Mesenchymal stem cell (in vitro differentiated cells and primary cell): ENCODE results near the gene VWCE.

ENCODE experiments used
- DNase-seq: peaks from one replicate; pipeline ENCODE4 v3.0.0-alpha.2; 2013
- H2AFZ ChIP-seq: one replicate; pipeline ENCODE4 v1.6.1; 2013; ENCODE audit warnings: low read depth, mild to moderate bottlenecking, control low read depth, inconsistent platforms, low read length, moderate library complexity
- H2AK5ac ChIP-seq: 2 replicates; pipeline ENCODE4 v1.6.1; 2013; ENCODE audit warnings: low read length, moderate library complexity, mild to moderate bottlenecking, inconsistent platforms; ENCODE audit not compliant: severe bottlenecking
- H2BK120ac ChIP-seq: one replicate; pipeline ENCODE4 v1.6.1; 2013; ENCODE audit warnings: low read depth, mild to moderate bottlenecking, inconsistent platforms, low read length, moderate library complexity
- H2BK12ac ChIP-seq, 2 experiments: one replicate each; pipeline ENCODE4 v1.6.1; 2013; ENCODE audit warnings: inconsistent platforms in 2 of 2, low read length in 2 of 2, mild to moderate bottlenecking in 2 of 2, moderate library complexity in 2 of 2, control low read depth in 1 of 2
- H2BK15ac ChIP-seq: one replicate; pipeline ENCODE4 v1.6.1; 2013; ENCODE audit warnings: mild to moderate bottlenecking, low read depth, inconsistent platforms; ENCODE audit not compliant: poor library complexity, severe bottlenecking
- H2BK5ac ChIP-seq: 2 replicates; pipeline ENCODE4 v1.6.1; 2013; ENCODE audit warnings: low read depth, mild to moderate bottlenecking, low read length, control low read depth, inconsistent platforms; ENCODE audit not compliant: poor library complexity, severe bottlenecking
- H3K14ac ChIP-seq, 2 experiments: one replicate each; pipeline ENCODE4 v1.6.1; 2013; ENCODE audit warnings: inconsistent platforms in 2 of 2, low read length in 2 of 2, control low read depth in 1 of 2, mild to moderate bottlenecking in 1 of 2, moderate library complexity in 1 of 2
- H3K18ac ChIP-seq, 2 experiments: one replicate each; pipeline ENCODE4 v1.6.1; 2013; ENCODE audit warnings: inconsistent platforms in 2 of 2, low read length in 2 of 2, control low read depth in 1 of 2, low read depth in 1 of 2, mild to moderate bottlenecking in 1 of 2
- H3K23ac ChIP-seq, 2 experiments: one replicate each; pipeline ENCODE4 v1.6.1; 2013; ENCODE audit warnings: inconsistent platforms in 2 of 2, low read length in 2 of 2, mild to moderate bottlenecking in 2 of 2, moderate library complexity in 2 of 2, control low read depth in 1 of 2
- H3K27ac ChIP-seq: 2 replicates; pipeline ENCODE4 v1.5.1; 2013; ENCODE audit warnings: mild to moderate bottlenecking, moderate library complexity, low read length, control low read depth, inconsistent platforms; ENCODE audit not compliant: poor library complexity, severe bottlenecking
- H3K27me3 ChIP-seq, 2 experiments: 2 replicates each; pipeline versions ENCODE4 v1.6.1 to v1.7.0; 2013; ENCODE audit warnings: low read length in 2 of 2, mild to moderate bottlenecking in 2 of 2, moderate library complexity in 2 of 2, control low read depth in 1 of 2, inconsistent platforms in 1 of 2; ENCODE audit not compliant: control insufficient read depth in 1 of 2, insufficient read depth in 1 of 2
- H3K36me3 ChIP-seq, 2 experiments: 2 replicates each; pipeline versions ENCODE4 v1.6.1 to v1.7.0; 2013; ENCODE audit warnings: low read length in 2 of 2, control low read depth in 1 of 2, inconsistent platforms in 1 of 2, low read depth in 1 of 2, mild to moderate bottlenecking in 1 of 2; ENCODE audit not compliant: insufficient read depth in 2 of 2, control insufficient read depth in 1 of 2
- H3K4ac ChIP-seq, 2 experiments: one replicate each; pipeline ENCODE4 v1.6.1; 2013; ENCODE audit warnings: inconsistent platforms in 2 of 2, low read length in 2 of 2, mild to moderate bottlenecking in 2 of 2, moderate library complexity in 2 of 2, control low read depth in 1 of 2, low read depth in 1 of 2
- H3K4me1 ChIP-seq: 2 replicates; pipeline ENCODE4 v1.6.1; 2013; ENCODE audit warnings: low read depth, low read length, control low read depth; ENCODE audit not compliant: control insufficient read depth, insufficient read depth
- H3K4me2 ChIP-seq: 2 replicates; pipeline ENCODE4 v1.6.1; 2013; ENCODE audit warnings: low read length, mild to moderate bottlenecking, inconsistent platforms; ENCODE audit not compliant: poor library complexity, severe bottlenecking
- H3K4me3 ChIP-seq, 2 experiments: 2 replicates each; pipeline versions ENCODE4 v1.5.1 to v1.7.0; 2013; ENCODE audit warnings: low read length in 2 of 2, mild to moderate bottlenecking in 2 of 2, control low read depth in 1 of 2, low read depth in 1 of 2; ENCODE audit not compliant: insufficient read depth in 1 of 2
- H3K79me1 ChIP-seq: replicated peaks from 2 replicates; pipeline ENCODE4 v1.6.1; 2013; ENCODE audit warnings: mild to moderate bottlenecking, control low read depth, low read length, inconsistent platforms; ENCODE audit not compliant: poor library complexity, severe bottlenecking
- H3K9ac ChIP-seq: 2 replicates; pipeline ENCODE4 v1.7.0; 2013; ENCODE audit warnings: mild to moderate bottlenecking, low read length, moderate library complexity
- H3K9me3 ChIP-seq: 2 replicates; pipeline ENCODE4 v1.7.0; 2013; ENCODE audit warnings: mild to moderate bottlenecking, low read length; ENCODE audit not compliant: control insufficient read depth
- H4K8ac ChIP-seq: one replicate; pipeline ENCODE4 v1.6.1; 2013; ENCODE audit warnings: inconsistent platforms, mild to moderate bottlenecking, low read length, moderate library complexity
- H4K91ac ChIP-seq: one replicate; pipeline ENCODE4 v1.6.1; 2013; ENCODE audit warnings: mild to moderate bottlenecking, low read length, inconsistent platforms
- WGBS: methylation state at CpG from one replicate; pipeline ENCODE4 v1.1.7; 2013; ENCODE audit warnings: mixed read lengths; 5-methylcytosine and 5-hydroxymethylcytosine counted together

VWCE gene

DNA sequence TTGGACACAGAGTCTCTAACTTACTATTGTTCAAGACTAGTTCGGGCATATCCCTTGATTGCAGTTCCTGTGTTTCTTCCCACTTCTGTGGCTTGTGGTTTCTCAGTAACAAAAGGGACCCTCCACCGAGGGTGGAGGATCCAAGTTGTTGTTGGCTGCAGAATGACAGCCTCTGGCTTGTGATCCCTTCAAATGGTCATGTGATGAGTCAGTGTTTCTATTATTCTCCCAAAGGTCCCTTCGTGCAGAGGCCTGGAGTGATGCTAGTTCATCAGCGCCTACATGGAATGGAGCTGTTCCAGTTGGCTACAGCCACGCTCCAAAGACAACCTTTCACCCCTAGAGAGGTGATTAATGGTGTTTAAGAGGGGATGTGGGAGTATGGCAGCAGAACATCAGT is 2.6 kb upstream of the VWCE start:
- H2AFZ ChIP-seq: no peak overlapping the region
- peak; percentile 73 for DNase-seq
- H3K14ac ChIP-seq: no peak overlapping the region
- no peak overlapping the region for H3K4me2 ChIP-seq
- no peaks in the 10 kb centered on the region for H3K9me3 ChIP-seq
- peaks cover 0 to 6% of the 10 kb centered on the region in 2 experiments for H3K27me3 ChIP-seq
- H3K18ac ChIP-seq: no peak overlapping the region
- no peak overlapping the region for H2BK15ac ChIP-seq
- H2BK12ac ChIP-seq: no peak overlapping the region
- no peak overlapping the region for H4K91ac ChIP-seq
- WGBS: 48% methylated on average over 5 of the region's 5 CpGs
- no peak overlapping the region for H2AK5ac ChIP-seq
- no peak overlapping the region for H2BK120ac ChIP-seq
- peak overlapping the region; percentile 80 for H3K9ac ChIP-seq
- H3K79me1 ChIP-seq: peaks cover 8% of the 10 kb centered on the region
- no peak overlapping the region for H3K23ac ChIP-seq
- H3K36me3 ChIP-seq: peaks cover 42 to 45% of the 10 kb centered on the region in 2 experiments
- peak overlapping the region in 1 of 2 experiments; percentile 48 for H3K4me3 ChIP-seq
- no peak overlapping the region for H3K4ac ChIP-seq
- peak overlapping the region; percentile 83 for H3K27ac ChIP-seq
- no peak overlapping the region for H2BK5ac ChIP-seq
- H3K4me1 ChIP-seq: peaks cover 31% of the 10 kb centered on the region
- H4K8ac ChIP-seq: no peak overlapping the region

DNA sequence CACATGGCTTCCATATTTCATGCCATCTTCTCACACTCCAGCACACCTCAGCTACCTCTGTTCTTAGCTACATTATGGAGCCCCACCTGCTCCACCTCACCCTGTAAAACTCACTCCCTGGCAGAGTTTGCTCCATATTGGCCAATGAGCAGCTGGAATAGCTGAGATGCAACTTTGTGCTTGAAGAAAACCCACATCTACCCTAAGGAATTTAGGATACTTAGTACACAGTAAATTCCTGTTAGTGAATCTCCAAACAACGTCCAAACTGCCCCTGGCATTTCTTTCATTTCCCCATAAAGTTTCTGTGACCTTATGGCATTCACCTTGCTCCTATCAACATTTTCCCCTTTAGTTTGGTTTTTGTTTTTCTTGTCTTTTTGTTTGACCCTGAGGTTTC is 2.2 kb upstream of the VWCE start:
- Histone ChIP-seq H3K23ac (no peak overlapping the region), H2BK15ac (no peak overlapping the region), H3K4ac (peak overlapping the region in 1 of 2 experiments; percentile 59), H4K91ac (peak overlapping the region; percentile 40), H3K27ac (peak overlapping the region; percentile 83), H3K9ac (peak overlapping the region; percentile 80), H3K4me1 (peaks cover 31% of the 10 kb centered on the region), H2BK12ac (peak overlapping the region in 1 of 2 experiments; percentile 81), H3K4me2 (no peak overlapping the region), H3K36me3 (peaks cover 38 to 41% of the 10 kb centered on the region in 2 experiments), H4K8ac (no peak overlapping the region), H3K9me3 (no peaks in the 10 kb centered on the region), H2BK5ac (no peak overlapping the region), H3K14ac (no peak overlapping the region), H2AK5ac (peak overlapping the region; percentile 67), H3K27me3 (peaks cover 0 to 6% of the 10 kb centered on the region in 2 experiments), H3K4me3 (peak overlapping the region in 1 of 2 experiments; percentile 48), H3K18ac (no peak overlapping the region), H3K79me1 (peaks cover 7% of the 10 kb centered on the region), H2BK120ac (no peak overlapping the region), H2AFZ (no peak overlapping the region)
- DNase-seq: peak; percentile 9
- WGBS: 78% methylated on average over 1 of the region's 1 CpG

DNA sequence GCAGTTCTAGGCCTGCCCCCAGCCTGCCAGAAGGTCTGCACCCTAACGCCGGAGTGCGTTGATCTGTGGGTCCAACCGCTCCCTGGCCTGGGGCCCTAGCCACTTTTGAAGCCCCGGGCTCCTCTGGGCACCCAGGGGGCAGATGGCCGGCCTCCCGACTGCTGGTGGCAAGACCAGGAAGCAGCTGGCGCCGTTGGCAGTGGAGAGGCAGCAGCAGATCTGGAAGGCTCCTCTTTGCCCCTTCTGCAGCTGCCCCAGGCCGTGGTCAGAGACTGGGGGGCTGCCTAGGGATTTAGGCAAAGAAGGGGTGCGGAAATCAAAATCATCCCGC is 445 bp upstream of the VWCE start:
- peak overlapping the region; percentile 12 for H2BK120ac ChIP-seq
- H2AFZ ChIP-seq: no peak overlapping the region
- H3K23ac ChIP-seq: no peak overlapping the region
- peak overlapping the region; percentile 10 for H4K8ac ChIP-seq
- no peak overlapping the region for H4K91ac ChIP-seq
- H2AK5ac ChIP-seq: no peak overlapping the region
- peaks cover 5% of the 10 kb centered on the region for H3K79me1 ChIP-seq
- no peak overlapping the region for H3K14ac ChIP-seq
- peaks cover 28 to 36% of the 10 kb centered on the region in 2 experiments for H3K36me3 ChIP-seq
- H3K27me3 ChIP-seq: peaks cover 0 to 6% of the 10 kb centered on the region in 2 experiments
- peak overlapping the region in 1 of 2 experiments; percentile 19 for H3K4ac ChIP-seq
- 63% methylated on average over 12 of the region's 12 CpGs for WGBS
- H3K4me2 ChIP-seq: peak overlapping the region; percentile 98
- peak overlapping the region; percentile 13 for H3K27ac ChIP-seq
- H3K9me3 ChIP-seq: no peaks in the 10 kb centered on the region
- H2BK5ac ChIP-seq: no peak overlapping the region
- DNase-seq: no peak
- H2BK12ac ChIP-seq: peak overlapping the region; percentile 21
- H3K4me1 ChIP-seq: peaks cover 31% of the 10 kb centered on the region
- no peak overlapping the region for H2BK15ac ChIP-seq
- H3K9ac ChIP-seq: peak overlapping the region; percentile 97
- peak overlapping the region; percentile 72 to 89 for H3K18ac ChIP-seq
- peak overlapping the region; percentile 53 to 87 for H3K4me3 ChIP-seq

DNA sequence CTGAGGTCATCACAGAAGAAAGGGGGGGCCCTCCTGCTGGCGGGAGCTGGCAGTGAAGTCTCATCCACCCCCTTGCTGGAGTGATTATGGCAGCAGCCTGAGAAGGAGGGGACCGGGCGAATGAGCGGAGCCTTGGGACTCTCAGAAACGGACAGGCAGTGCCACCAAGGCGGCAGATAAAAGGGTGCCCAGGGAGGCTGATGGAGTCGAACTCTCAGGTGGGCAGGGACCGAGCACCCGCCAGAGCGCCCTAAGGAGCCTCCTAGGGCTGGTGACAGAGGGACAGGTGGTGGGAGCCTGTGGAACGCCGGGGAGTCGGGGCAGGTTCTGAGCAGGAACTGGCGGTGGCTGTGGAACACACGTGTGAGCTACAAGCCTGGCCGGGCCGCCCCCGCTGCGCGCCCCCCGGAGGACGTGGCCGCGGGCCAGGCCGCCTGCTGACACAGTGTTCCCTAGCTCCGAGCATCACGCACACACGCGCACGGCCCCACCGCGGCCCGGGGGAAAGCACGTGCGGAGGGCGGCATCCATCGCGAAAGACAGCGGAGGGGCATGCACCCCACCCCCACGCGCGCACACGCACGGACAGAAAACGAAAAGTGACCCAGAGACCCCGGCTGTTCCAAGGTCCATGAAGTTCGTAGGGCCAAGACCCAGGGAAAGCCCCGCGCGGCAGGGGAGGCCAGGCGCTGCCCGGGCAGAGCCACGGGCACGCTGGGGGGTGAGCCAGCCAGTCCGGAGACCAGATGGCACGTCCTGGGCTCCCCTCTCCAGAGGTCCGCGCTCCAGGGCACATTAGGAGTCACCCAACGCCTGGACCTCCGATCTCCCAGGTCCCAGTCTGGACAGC is 1.0 kb downstream of the VWCE start:
- Histone ChIP-seq H2BK12ac (peak overlapping the region in 1 of 2 experiments; percentile 45), H4K8ac (peak overlapping the region; percentile 73), H3K27ac (no peak overlapping the region), H3K9me3 (no peaks in the 10 kb centered on the region), H3K18ac (peak overlapping the region; percentile 72 to 89), H3K4ac (peak overlapping the region; percentile 6 to 19), H2BK15ac (peak overlapping the region; percentile 26), H3K36me3 (peaks cover 16 to 34% of the 10 kb centered on the region in 2 experiments), H3K23ac (peak overlapping the region in 1 of 2 experiments; percentile 95), H2BK120ac (no peak overlapping the region), H2BK5ac (no peak overlapping the region), H3K27me3 (peaks cover 0 to 6% of the 10 kb centered on the region in 2 experiments), H3K14ac (peak overlapping the region in 1 of 2 experiments; percentile 26), H3K4me3 (peak overlapping the region; percentile 53 to 87), H3K4me1 (peaks cover 31% of the 10 kb centered on the region), H3K79me1 (peaks cover 5% of the 10 kb centered on the region), H3K9ac (peak overlapping the region; percentile 97), H4K91ac (peak overlapping the region; percentile 57), H3K4me2 (peak overlapping the region; percentile 98), H2AK5ac (no peak overlapping the region), H2AFZ (peak overlapping the region; percentile 36)
- under 1% methylated on average over 60 of the region's 60 CpGs for WGBS
- DNase-seq: peak; percentile 55
